Endothelial cell of umbilical vein (primary cell): ENCODE results near the gene BAG5. TPM values are rescaled to one million over a fixed set of nuclear protein-coding genes. Genes with fewer than 3 reads are reported as not detected.

Experiments
- BruUV-seq: library from RNA; stranded (reverse); fragments of 400-500 nt; replicated peaks from 2 replicates; lab custom pipeline; 2021; lab: Mats Ljungman, UMichigan
- CTCF ChIA-PET: fragments of 300-600, 350-600 bp; sonication (Branson Sonifier 250); formaldehyde crosslinking; loops from one replicate; lab custom pipeline; 2021; ENCODE audit warnings: antibody characterized with exemption, inconsistent platforms; lab: Charles Lee
- POLR2A ChIA-PET: fragments of 300-600, 350-600 bp; sonication (Branson Sonifier 250); formaldehyde crosslinking; loops from one replicate; lab custom pipeline; 2021; ENCODE audit warnings: antibody characterized with exemption, inconsistent platforms; lab: Charles Lee
- DNase-seq: peaks from one replicate; pipeline ENCODE4 v3.0.0-alpha.2; 2011; ENCODE audit warnings: low read depth, low spot score
- FAIRE-seq: peaks from 2 replicates; lab custom pipeline; 2011; peaks lifted over from hg19 to GRCh38; lab: Jason Lieb, UNC
- H2AFZ ChIP-seq: 2 replicates; pipeline ENCODE4 v1.6.0; 2012; ENCODE audit warnings: low read depth, low read length, control low read depth, inconsistent platforms
- H3K27ac ChIP-seq: 2 replicates; pipeline ENCODE4 v1.5.1; 2011; ENCODE audit warnings: low read depth, mild to moderate bottlenecking, control low read depth, low read length, moderate library complexity; ENCODE audit not compliant: insufficient read depth
- H3K27me3 ChIP-seq, 2 experiments: 2 replicates each; pipeline versions ENCODE4 v1.6.0 to v1.6.1; 2011; ENCODE audit warnings: low read length in 2 of 2, mixed read lengths in 1 of 2; ENCODE audit not compliant: control insufficient read depth in 2 of 2, insufficient read depth in 2 of 2
- H3K36me3 ChIP-seq, 2 experiments: 2 replicates in 1 of 2; 3 replicates in 1 of 2; pipeline ENCODE4 v1.5.1; 2011; ENCODE audit warnings: low read length in 2 of 2, mild to moderate bottlenecking in 1 of 2, moderate library complexity in 1 of 2; ENCODE audit not compliant: control insufficient read depth in 2 of 2, insufficient read depth in 2 of 2; ENCODE audit errors: extremely low read depth in 1 of 2
- H3K4me1 ChIP-seq: 3 replicates; pipeline ENCODE4 v1.5.1; 2011; ENCODE audit warnings: mild to moderate bottlenecking, low read length; ENCODE audit not compliant: control insufficient read depth, insufficient read depth; ENCODE audit errors: extremely low read depth
- H3K4me2 ChIP-seq: 2 replicates; pipeline ENCODE4 v1.6.1; 2011; ENCODE audit warnings: low read length, control low read depth, mixed read lengths; ENCODE audit not compliant: insufficient read depth
- H3K4me3 ChIP-seq, 3 experiments: fragments of 200-600 bp in 1 of 3; sonication (generic), shearing (Covaris generic) in 1 of 3; replicated peaks in 1 of 3; 2 replicates each; pipeline ENCODE4 v1.5.1; 2011 to 2016; ENCODE audit warnings: control low read depth in 3 of 3, low read length in 3 of 3, mild to moderate bottlenecking in 2 of 3, inconsistent platforms in 1 of 3, low read depth in 1 of 3, moderate library complexity in 1 of 3; ENCODE audit not compliant: insufficient read depth in 1 of 3
- H3K79me2 ChIP-seq: 2 replicates; pipeline ENCODE4 v1.6.0; 2012; ENCODE audit warnings: low read length, inconsistent platforms; ENCODE audit not compliant: control insufficient read depth, insufficient read depth
- H3K9ac ChIP-seq: replicated peaks from 2 replicates; pipeline ENCODE3; 2011; ENCODE audit warnings: low read length, control low read depth; ENCODE audit not compliant: insufficient read depth; ENCODE audit errors: extremely low read depth
- H3K9me1 ChIP-seq: replicated peaks from 3 replicates; pipeline ENCODE4 v1.6.0; 2011; ENCODE audit warnings: mild to moderate bottlenecking, low read length; ENCODE audit not compliant: control insufficient read depth, insufficient read depth; ENCODE audit errors: extremely low read depth
- H3K9me3 ChIP-seq: replicated peaks from 2 replicates; pipeline ENCODE4 v1.5.1; 2012; ENCODE audit warnings: low read length, inconsistent platforms; ENCODE audit not compliant: control insufficient read depth, insufficient read depth
- H4K20me1 ChIP-seq: replicated peaks from 2 replicates; pipeline ENCODE3; 2011; ENCODE audit warnings: mild to moderate bottlenecking, low read length; ENCODE audit not compliant: control insufficient read depth, insufficient read depth; ENCODE audit errors: extremely low read depth
- EZH2 ChIP-seq: IDR thresholded peaks from 2 replicates; pipeline ENCODE4 v1.6.1; 2012; ENCODE audit warnings: borderline replicate concordance, low read depth, mild to moderate bottlenecking, moderate library complexity, low read length, inconsistent platforms; ENCODE audit not compliant: severe bottlenecking
- FOS ChIP-seq: IDR thresholded peaks from 2 replicates; pipeline ENCODE4 v1.6.1; 2011; ENCODE audit warnings: mild to moderate bottlenecking, low read length, moderate library complexity, borderline replicate concordance; ENCODE audit not compliant: insufficient read depth
- GATA2 ChIP-seq: IDR thresholded peaks from 2 replicates; pipeline ENCODE4 v1.7.0; 2011; ENCODE audit warnings: low read depth, mild to moderate bottlenecking, moderate library complexity, mixed read lengths, low read length; ENCODE audit not compliant: insufficient read length, insufficient read depth
- JUN ChIP-seq: IDR thresholded peaks from 2 replicates; pipeline ENCODE4 v1.6.1; 2011; ENCODE audit warnings: borderline replicate concordance, low read depth; ENCODE audit not compliant: insufficient read length, insufficient read depth
- MYC ChIP-seq: IDR thresholded peaks from one replicate; pipeline ENCODE4 v1.6.1; 2011; ENCODE audit warnings: mild to moderate bottlenecking, low read depth, low read length
- POLR2A ChIP-seq: IDR thresholded peaks from 2 replicates; pipeline ENCODE4 v1.6.1; 2012; ENCODE audit warnings: low read depth, mild to moderate bottlenecking, control low read depth, low read length
- POLR2AphosphoS5 ChIP-seq: IDR thresholded peaks from 2 replicates; pipeline ENCODE4 v1.6.1; 2012; ENCODE audit warnings: low read depth, mild to moderate bottlenecking, control low read depth, low read length, moderate library complexity; ENCODE audit not compliant: insufficient read depth
- dilution Hi-C: fragments of 300-500 bp; cut with MboI; formaldehyde crosslinking; loops from one replicate; pipeline ENCODE4 v1.15.0; 2019; ENCODE audit warnings: low sequenced_read_pairs; ENCODE audit not compliant: extremely low pct_ligation_motif_present
- intact Hi-C: fragments of 100-400 bp; cut with micrococcal nuclease; formaldehyde crosslinking; loops from one replicate; pipeline ENCODE4 v1.10.0; 2022
- polyA plus RNA-seq, 4 experiments: library from polyadenylated mRNA; depleted of rRNA in 3 of 4; stranded (reverse) in 3 of 4; unstranded in 1 of 4; fragments of >200 nt; gene quantifications; 2 replicates each; pipeline versions ENCODE4 v1.2.1 to v1.2.3, GENCODE V29; 2011 to 2012; ENCODE audit warnings: missing spikeins in 1 of 4
- total RNA-seq: library from RNA; stranded (reverse); gene quantifications from 2 replicates; pipeline ENCODE4 v1.2.3, GENCODE V29; 2021
- TF ChIP-seq, protein P1 (sequence below), 2 donors: IDR thresholded peaks; 1 replicate in 1 of 2; 2 replicates in 1 of 2; pipeline ENCODE4 v1.5.1; 2011; ENCODE audit warnings: low read length in 2 of 2, mild to moderate bottlenecking in 2 of 2, moderate library complexity in 2 of 2, control low read depth in 1 of 2, inconsistent platforms in 1 of 2, low read depth in 1 of 2; ENCODE audit not compliant: insufficient read depth in 1 of 2; ENCODE audit errors: extremely low read depth in 1 of 2
- TF ChIP-seq, protein P2 (sequence below): IDR thresholded peaks from 2 replicates; pipeline ENCODE4 v1.6.1; 2011; ENCODE audit not compliant: insufficient read depth, insufficient read length

BAG5 gene
- total and polyA plus RNA-seq, 2 donors (not counting 3 experiments of a cell fraction or from before 2014, with no cell fraction given): 6.3 to 32.5 TPM

DNA sequence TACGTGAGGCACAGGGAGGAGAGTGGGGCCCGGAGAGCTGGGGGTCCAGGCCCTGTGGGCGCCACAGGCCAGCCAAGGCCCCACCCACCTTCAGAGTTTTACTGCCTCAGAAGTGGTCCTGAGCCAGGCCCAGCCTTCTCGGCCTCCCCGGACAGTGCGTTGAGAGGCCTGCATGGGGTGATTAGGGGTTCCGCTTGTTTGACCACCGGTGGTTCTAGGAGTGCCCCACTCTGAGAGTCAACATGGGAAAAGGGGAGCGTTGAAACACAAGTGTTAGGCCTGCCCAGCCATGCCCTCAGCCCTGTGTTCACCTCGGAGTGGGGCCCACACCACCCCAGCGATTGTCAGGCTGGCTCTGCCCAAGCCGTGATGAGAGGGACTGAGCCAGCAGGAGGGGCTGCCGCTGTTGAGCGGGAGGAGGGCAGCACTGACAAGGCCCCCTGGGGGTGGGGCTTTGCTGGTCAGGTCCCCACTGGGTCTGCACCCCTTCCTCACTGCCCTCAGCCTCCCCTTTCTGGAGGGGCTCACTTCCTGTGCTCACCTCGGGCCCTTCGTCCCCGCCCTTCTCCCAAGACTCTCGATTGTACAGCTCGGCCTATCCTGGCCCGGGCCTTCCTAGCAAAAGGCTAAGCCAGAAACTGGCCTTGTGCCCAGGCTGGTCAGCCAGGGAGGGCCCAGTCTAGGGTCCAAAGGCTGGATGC lies 44.6 kb downstream of the BAG5 start:
- Histone ChIP-seq H3K36me3 (no peaks in the 10 kb centered on the region), H3K27ac (no peak overlapping the region), H3K9me1 (no peaks in the 10 kb centered on the region), H3K4me1 (peaks cover 13% of the 10 kb centered on the region), H3K9ac (no peak overlapping the region), H3K4me2 (no peak overlapping the region), H3K9me3 (no peaks in the 10 kb centered on the region), H3K27me3 (peaks cover 4 to 19% of the 10 kb centered on the region in 2 experiments), H3K4me3 (no peak overlapping the region), H2AFZ (no peak overlapping the region), H4K20me1 (no peaks in the 10 kb centered on the region), H3K79me2 (no peaks in the 10 kb centered on the region)
- TF ChIP-seq EZH2 (no peak), MYC (no peak), POLR2AphosphoS5 (no peak), POLR2A (no peak), JUN (no peak), FOS (no peak), GATA2 (no peak)
- TF ChIP-seq, protein P1, sequence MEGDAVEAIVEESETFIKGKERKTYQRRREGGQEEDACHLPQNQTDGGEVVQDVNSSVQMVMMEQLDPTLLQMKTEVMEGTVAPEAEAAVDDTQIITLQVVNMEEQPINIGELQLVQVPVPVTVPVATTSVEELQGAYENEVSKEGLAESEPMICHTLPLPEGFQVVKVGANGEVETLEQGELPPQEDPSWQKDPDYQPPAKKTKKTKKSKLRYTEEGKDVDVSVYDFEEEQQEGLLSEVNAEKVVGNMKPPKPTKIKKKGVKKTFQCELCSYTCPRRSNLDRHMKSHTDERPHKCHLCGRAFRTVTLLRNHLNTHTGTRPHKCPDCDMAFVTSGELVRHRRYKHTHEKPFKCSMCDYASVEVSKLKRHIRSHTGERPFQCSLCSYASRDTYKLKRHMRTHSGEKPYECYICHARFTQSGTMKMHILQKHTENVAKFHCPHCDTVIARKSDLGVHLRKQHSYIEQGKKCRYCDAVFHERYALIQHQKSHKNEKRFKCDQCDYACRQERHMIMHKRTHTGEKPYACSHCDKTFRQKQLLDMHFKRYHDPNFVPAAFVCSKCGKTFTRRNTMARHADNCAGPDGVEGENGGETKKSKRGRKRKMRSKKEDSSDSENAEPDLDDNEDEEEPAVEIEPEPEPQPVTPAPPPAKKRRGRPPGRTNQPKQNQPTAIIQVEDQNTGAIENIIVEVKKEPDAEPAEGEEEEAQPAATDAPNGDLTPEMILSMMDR (IDR thresholded peaks at IDR 0.05; ENCODE audit: extremely low read depth in 1 of 2, insufficient read depth in 1 of 2, low read depth in 1 of 2, low read length in 2 of 2): no peak
- TF ChIP-seq, protein P2, sequence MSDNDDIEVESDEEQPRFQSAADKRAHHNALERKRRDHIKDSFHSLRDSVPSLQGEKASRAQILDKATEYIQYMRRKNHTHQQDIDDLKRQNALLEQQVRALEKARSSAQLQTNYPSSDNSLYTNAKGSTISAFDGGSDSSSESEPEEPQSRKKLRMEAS: no peak
- FAIRE-seq (no peak), DNase-seq (no peak)
- dilution Hi-C loops: no loop called here
- ChIA-PET CTCF (interaction anchor here (1.0 to 8.0 kb wide), 13 partner anchors 9 to 71 kb away, joined by 4 to 209 read pairs (median 9); partner anchors contain the start of genes BAG5, COA8 and TRMT61A), POLR2A (interaction anchor here (0.6 kb wide), 1 partner anchor 160 kb away, joined by 3 read pairs; no protein-coding TSS in a partner anchor)
- no TSS peak for BruUV-seq
- intact Hi-C loops: loop anchor here (1.0 kb wide), 1 partner anchor 28 kb away; no protein-coding TSS in a partner anchor
